NCI-H1105 (cell line): Measurements from ENCODE around the gene NONO.
"Not testable (repeated sequence)": the region's sequence is repeated elsewhere in the genome, so short reads cannot be mapped to it uniquely, and the experiment has no call there.

Experiments used
- DNase-seq: peaks from one replicate; lab custom pipeline; 2025; lab: John Stamatoyannopoulos, UW

Gene NONO, protein sequence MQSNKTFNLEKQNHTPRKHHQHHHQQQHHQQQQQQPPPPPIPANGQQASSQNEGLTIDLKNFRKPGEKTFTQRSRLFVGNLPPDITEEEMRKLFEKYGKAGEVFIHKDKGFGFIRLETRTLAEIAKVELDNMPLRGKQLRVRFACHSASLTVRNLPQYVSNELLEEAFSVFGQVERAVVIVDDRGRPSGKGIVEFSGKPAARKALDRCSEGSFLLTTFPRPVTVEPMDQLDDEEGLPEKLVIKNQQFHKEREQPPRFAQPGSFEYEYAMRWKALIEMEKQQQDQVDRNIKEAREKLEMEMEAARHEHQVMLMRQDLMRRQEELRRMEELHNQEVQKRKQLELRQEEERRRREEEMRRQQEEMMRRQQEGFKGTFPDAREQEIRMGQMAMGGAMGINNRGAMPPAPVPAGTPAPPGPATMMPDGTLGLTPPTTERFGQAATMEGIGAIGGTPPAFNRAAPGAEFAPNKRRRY

DNA sequence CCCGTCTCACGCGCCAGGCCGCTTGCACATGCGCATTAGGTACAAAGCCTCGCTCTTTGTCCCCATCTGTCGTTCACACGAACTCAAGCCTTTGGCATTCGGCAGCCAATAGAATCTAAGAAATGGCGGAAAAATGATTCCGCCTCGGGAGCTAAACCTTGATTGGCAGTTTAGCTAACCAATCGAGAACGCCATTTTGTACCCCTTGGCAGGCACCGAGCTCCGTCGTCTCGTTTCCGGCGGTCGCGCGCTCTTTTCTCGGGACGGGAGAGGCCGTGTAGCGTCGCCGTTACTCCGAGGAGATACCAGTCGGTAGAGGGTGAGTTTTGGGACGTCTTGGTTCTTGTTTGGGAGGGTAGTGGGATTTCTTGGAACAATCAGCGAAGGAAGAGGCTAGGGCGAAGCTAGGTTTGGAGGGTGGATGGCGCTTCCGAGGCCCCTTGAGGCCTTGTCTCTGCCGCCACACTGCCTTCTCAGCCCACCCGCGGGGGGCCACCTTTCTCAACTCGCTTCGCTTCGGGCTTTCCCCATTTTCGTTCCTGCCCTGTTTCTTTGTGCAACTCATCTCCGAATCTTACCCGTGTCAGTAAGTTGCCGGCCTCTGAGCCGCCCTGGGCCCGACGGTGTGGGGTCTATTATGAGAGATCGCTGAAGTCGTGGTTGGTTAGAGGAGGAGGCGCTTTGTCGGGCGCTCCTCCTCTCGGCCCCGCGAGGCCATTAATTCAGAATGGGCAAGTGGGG lies at the start of gene NONO:
Gene NONO (plus strand): TSS at position 233 of the 741 bp plus-strand sequence. CDS start 7,003 bp downstream, outside the sequence.
- peak; percentile 95 for DNase-seq

DNA sequence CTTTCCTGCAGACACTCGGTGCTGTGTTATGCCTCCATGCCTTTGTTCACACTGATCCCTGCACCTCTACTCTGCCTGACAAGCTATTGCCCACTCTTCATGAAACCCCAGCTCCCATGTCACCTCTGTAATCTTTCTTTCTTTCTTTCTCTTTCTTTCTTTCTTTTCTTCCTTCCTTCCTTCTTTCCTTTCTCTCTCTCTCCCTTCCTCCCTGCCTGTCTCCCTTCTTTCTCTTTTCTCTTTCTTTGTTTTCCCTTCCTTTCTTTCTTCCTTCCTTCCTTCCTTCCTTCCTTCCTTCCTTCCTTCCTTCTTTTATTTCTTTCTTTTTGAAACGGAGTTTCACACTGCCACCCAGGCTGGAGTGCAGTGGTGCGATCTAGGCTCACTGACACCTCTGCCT lies 48.0 kb upstream of the NONO start:
- DNase-seq: no peak

DNA sequence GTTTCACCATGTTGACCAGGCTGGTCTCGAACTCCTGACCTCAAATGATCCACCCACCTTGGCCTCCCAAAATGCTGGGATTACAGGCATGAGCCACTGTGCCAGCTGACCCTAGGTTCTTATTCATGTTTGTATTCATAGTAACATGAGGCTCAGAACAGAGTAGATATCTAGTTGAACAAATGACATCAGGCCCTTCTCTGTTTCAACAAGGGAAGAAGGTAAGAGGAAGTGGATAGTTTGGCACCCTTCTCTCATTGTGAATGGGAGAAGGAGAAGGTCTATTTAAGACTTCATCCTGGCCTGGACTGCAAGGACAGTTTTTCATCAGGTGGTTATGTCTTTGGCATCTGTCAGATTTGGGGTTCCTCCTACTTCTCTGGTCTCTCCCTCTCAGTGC lies 46.6 kb upstream of the NONO start:
- DNase-seq: no peak

DNA sequence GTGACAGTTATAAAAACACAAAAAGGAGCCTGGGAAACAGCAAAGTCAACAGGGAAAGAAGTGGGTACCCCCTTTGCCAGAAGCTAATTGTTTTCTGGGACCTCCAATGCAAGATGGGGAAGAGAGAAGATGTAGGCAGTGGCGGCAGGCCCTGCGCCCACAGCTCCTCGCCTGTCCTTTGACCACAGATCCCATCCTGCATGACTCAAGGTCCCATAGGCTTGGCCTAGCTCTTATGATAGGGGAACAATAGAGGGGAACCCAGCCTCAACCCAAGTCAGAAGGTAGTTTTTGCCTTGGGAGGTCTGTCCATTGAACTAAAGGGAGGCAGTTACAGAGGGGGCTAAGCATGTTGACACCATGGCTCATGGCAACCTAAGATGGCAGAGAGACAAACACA lies 43.7 kb upstream of the NONO start:
- no peak for DNase-seq

DNA sequence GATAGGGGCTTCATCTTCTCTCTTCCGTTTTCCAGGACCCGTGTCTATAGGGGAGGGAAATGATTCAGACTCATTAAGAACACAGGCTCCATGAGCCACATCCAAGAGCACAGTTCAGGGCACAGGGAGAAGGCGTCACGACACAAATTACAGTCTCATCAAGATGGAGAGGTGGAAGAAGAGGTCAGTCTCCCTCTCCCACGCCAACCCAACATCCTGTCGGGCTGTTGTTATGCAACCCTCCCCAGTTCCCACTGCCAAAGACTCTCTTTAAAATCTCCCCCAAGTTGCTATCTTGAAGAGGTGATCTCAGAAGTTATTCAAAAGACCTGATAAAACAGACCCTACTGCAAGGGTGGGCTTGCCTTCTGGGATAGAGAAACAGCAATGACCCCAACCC lies 42.1 kb upstream of the NONO start:
- no peak for DNase-seq

DNA sequence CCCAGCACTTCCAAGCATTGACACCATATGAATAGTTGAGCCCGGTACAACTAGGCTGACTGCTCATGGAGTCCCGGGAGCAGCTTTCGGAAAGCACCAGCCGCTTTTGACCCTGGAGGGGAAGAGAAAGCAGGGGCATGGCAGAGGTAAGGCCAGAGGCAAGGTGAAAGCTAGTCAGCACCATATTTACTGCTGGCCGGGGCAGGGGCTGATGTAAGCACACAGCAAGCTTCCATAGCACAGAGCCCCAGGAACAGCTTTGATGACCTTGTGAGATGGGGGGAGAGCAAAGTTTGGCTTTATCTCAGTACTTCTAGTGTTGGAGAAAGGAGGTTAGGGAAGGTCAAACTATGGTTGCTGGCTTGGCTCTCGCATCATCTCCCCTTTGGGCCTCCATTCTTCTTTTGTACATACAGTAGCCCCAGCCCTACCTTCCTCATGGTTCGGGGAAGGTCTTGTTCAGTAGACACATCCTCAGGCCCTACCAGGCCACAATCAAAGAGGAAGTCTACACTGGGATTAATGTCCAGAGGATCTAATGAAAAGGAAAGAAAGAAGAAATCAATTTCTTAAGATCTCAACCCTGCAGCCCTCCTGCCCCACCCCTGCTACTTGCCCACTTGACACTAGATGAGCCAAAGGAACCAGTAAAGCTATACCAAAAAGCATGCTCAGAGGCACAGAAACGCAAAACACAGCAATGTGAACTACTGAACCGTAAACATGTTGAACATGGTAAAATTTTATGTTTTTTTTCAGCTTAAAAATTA lies 38.9 kb upstream of the NONO start:
- no peak for DNase-seq

DNA sequence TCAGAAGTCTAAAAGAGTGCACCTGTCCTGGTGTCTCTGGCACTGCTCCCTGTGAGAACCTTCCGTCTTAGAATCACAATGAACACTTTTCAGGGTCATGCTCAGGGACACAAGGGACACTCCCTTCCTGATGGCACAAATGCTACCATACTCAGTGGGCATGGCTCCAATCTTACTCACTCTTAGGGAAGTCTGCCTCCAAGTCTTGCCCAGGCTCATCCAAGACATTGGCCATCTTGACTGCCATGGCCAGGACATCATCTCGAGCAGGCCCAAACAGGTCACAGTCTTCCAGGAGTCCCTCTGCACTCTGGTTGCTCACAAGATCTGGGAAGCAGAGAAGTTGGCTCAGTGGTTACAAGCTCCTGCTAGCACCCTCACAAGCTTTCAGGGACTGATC lies 38.3 kb upstream of the NONO start:
- no peak for DNase-seq

DNA sequence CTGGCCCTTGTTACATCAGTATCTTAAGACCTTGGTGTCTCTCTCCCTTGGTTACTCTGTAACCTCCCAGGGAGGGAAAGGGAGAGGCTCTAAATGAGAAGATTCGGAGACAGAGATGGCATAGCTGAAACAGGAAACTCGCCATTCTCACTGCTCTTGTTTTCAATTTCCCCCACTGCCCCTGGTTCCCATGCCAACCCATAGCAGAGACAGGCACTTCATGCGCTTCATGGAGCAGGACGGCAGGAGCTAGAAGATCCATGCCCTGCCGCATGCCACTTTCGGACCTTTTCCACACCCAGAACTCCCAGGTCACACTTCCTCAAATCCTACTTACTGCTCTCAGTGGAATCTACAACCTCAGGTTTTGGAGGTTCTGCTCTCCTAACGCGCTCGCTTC lies 32.6 kb upstream of the NONO start:
- DNase-seq: no peak

DNA sequence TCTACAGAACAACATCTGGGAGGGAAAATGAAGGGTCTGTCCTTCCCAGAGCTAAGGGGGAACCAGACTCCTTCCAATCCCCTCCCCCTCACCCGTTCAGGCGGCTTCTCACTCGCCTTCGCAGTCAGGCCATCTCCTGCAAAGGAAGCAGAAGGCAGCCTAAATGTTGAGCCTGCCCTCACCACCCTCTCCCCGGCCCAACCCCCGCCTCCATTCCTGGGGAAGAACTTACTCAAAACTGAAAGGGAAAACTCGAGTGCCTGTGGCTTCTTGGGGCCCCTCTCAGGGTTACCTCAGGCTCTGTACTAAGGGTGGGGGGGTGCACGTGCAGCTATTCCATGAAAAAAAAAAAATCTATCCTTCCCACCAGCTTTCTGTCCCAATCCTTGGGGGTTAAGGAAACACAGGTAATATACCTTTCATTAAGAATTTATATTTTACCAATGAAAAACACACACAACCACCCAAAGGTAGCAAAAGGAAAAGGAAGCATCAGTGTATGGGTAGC lies 31.9 kb upstream of the NONO start:
- no peak for DNase-seq

DNA sequence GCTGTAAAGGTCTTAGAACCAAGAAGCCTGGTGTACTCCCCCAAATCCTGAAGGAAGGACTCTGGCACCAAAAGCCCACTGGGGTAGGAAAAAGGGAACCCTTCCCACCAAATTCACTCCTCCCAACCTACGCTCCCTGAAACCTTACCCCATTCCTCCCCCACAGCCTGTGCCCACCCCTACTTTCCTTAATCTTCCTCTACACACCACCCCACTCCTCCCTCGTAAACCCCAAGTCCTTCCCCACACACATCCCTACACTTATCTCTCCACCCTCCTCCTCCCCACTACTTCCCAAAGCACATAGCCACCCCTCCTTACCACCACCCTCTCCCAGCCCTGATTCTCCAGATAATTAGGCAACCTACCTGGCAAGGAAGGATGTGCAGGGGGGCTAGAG lies 31.2 kb upstream of the NONO start:
- DNase-seq: no peak

DNA sequence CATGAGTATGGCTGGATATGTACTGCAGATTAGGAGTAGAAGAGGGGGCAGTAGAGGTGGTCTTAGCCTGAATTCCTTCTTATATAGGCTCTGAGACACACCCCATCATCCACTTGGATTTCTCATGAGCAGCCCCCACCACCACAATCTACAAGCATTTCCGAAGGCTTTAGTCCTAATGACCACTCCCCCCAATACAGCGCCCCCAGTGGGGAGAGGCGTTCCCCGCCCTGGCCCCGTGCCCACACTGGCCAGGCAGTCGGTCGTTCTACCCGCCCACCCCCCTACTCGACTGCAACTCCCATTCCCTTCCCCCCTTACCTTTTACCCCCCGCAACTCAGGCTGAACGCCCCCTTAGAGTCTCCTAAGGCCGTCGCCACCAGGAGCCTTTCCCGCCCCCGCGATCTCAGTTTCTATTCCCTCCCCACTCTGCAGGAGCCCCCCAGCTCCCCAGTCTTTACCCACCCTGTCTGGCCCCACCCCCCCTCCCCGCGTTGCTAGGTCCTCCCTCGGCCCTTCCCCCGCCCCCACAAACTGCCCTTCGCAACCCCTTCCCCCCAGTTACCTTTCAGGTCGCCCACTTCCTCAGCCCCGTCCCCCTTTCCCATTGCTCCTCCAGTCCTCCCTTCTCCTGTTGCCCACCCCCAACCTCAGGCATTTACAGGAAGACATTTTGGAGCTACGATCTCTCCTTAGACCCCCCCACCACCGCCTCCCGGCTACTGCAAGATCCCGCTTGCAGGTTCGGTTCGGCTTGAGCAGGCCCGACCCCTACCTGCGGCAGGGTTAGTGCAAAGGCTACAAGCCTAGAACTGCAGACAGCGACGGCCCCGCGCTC lies 30.0 kb upstream of the NONO start:
- peak; percentile 15 for DNase-seq

DNA sequence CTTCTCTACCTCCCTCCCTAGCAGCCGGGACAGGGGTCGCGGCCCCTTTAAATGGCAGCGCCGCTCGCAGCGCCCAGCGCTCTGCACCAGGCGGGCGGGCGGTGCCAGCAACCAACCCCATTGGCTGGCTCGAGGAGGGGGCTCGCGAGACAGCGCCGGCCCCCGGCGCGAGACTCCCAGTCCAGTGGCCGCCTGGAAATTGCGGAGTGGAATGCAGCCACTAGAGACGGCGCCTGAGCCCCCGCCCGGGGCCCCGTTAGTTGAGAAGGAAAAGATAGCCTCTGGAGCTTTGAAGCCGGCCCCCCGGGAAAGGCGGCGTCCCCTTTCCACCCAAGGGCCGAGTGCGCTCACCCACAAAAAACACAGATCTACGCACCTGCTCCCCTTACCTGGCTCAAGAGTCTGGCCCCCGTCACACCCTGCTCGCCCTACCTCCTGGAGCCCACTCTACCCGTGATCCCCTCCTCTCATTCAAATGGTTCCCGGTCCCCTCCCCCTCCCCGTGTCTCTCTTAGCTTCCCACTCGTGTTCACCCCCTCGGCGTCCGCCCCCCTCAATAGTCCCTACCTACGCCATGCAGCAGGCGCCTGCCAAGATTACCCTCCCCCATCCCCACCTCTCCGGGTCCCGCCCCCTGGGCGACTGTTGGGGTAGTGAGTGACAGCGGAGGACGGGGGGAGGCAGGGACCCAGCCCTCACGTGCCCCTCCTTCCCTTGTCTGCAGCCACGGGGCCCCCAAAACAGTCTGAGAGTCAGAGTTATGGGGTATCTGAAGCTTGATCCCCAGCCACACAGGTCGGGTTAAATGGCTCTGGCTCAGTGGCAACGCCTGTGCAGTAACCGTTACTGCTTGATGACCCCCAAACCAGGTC lies 29.1 kb upstream of the NONO start, which contains the start of gene ZMYM3:
Gene ZMYM3 (minus strand): TSS at position 49 of the 872 bp plus-strand sequence. CDS start 885 bp downstream, outside the sequence.
- peak; percentile 63 for DNase-seq

DNA sequence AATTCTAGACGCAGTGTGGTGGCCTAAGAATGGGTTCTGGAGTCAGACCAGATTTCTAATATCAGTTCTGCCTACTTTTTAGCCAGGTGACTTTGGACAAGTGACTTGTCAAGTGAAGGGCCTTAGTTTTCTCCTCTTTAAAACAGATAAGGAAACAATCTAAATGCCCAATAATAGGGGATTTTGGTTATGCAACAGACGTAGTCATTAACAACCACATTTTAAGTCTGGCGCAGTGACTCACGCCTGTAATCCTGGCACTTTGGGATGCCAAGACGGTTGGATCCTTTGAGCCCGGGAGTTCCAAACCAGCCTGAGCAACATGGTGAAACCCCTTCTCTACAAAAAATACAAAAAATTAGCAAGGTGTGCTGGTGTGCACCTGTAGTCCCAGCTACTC lies 27.4 kb upstream of the NONO start:
- DNase-seq: no peak

DNA sequence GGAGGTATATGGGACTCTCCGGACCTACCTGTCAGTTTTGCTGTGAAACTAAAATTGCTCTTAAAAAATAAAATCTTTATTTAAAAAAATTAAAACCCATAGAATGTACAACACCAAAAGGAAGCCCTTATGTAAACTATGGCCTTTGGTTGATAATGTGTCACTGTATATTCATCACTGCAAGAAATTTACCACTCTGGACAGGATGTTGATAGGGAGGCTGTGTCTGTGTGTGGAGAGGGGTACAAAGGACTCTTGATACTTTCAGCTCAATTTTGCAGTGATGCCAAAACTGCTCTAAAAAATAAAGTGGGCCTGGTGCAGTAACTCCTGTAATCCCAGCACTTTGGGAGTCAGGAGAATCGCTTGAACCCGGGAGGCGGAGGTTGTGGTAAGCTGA lies 26.6 kb upstream of the NONO start:
- DNase-seq: no peak

DNA sequence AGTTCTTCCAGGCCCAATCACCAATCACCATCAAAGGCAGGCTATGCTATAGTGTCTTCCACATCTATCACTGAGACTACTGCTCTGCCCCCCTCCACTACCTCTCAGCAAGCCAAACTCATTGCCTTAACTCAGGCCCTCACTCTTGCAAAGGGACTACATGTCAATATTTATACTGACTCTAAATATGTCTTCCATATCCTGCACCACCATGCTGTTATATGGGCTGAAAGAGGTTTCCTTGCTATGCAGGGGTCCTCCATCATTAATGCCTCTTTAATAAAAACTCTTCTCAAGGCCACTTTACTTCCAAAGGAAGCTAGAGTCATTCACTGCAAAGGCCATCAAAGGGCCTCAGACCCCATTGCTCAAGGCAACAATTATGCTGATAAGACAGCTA lies 14.8 kb upstream of the NONO start:
- DNase-seq: not testable (repeated sequence)

DNA sequence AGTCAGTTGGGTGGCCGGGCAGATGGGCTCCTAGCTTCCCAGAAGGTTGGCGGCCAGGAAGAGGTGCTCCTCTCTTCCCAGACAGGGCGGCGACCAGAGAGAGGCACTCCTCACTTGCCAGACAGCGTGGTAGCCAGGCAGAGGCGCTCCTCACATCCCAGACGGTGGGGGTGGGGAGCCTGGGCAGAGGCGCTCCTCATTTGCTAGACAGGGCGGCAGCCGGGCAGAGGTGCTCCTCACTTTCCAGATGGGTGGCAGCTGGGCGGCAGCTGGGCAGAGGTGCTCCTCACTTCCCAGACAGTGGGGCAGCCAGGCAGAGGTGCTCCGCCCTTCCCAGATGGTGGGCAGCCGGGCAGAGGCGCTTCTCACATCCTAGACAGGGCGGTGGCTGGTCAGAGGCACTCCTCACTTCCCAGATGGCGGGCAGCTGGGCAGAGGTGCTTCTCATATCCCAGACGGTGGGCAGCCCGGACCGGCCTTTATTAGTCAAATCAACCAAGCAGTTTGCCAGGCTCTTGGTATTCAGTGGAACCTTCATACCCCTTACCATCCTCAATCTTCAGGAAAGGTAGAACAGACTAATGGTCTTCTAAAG lies 13.5 kb upstream of the NONO start:
- DNase-seq: no peak

DNA sequence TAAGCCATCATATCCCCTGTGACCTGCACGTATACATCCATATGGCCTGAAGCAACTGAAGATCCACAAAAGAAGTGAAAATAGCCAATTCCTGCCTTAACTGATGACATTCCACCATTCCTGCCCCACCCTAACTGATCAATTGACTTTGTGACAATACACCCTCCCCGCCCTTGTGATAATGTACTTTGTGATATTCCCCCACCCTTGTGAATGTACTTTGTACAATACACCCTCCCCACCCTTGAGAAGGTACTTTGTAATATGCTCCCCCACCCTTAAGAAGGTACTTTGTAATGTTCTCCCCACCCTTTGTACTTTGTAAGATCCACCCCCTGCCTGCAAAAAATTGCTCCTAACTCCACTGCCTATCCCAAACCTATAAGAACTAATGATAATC lies 11.1 kb upstream of the NONO start:
- DNase-seq: not testable (repeated sequence)

DNA sequence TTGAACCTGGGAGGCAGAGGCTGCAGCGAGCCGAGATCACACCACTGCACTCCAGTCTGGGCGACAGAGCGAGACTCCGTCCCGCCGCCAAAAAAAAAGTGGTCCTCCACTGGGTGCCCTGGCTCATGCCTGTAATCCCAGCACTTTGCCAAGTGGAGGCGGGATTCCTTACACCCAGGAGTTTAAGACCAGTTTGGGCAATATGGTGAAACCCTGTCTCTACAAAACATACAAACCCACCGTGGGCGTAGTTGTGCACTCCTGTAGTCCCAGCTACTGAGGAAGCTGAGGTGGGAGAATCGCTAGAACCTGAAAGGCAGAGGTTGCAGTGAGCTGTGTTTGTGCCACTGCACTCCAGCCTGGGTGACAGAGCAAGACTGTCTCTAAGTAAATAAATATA lies 2.1 kb upstream of the NONO start:
- DNase-seq: not testable (repeated sequence)

DNA sequence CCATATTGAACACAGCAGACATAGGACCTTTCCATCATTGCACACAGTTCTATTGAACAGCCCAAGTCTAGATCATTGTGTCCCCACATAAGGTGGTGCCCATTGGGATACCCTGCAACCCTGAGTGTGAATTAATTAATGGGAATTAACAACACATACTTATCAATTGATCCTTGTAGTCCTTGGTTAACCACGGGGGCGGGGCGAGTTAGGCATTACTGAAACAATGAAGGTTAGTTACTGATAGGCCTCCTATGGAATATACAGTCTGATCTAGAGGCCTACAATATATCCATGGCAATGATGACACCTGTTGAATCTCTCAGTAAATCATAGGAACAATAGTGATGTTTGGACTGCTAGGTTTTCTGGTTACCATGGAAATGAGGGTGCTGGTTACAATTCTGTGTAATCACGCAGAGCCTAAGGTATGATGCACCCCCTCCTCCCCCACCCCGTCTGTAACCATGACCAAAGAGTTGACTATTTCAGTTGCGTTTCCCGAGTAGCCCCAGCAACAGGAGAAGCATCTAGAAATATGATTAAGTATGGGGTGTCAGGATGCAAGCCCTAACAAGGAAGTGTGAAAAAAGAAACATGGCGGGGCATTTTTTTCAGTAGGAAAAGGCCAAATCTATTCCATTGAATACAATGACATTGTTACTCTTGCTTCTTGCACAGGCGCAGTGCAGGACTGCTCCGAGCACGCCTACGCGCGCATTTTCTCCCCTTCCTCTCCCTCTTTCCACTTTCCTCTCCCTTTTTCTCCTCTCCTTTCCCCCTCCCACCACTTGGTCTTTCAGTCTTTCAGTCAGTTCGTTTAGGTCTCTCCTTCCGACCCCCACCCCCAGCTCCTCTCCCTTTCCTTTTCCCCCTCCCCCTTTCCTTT lies 677 bp upstream of the NONO start:
- no peak for DNase-seq
